Heart right ventricle (tissue), 16 donors: ENCODE measurements around the gene RCBTB2. TPM values are rescaled to one million over a fixed set of nuclear protein-coding genes. Genes with fewer than 3 reads are reported as not detected.

Source experiments
- ATAC-seq, 8 donors: fragments of 200-7000 bp; cut with Tn5 transposase; one replicate each; pipeline ENCODE4 v1.9.1; 2020; ENCODE audit warnings: mild to moderate bottlenecking in 8 of 8, moderate library complexity in 8 of 8, moderate number of reproducible peaks in 1 of 8
- DNase-seq, 2 donors: peaks; one replicate each; pipeline ENCODE4 v3.0.0-alpha.2; 2020
- H3K27ac ChIP-seq, 10 donors: fragments of 200-600 bp; sonication (generic) in 2 of 10; one replicate each; pipeline versions ENCODE4 v1.5.0 to v1.8.0; 2020 to 2022; ENCODE audit warnings: mild to moderate bottlenecking in 3 of 10
- H3K27me3 ChIP-seq, 7 donors: fragments of 200-600 bp; one replicate each; pipeline ENCODE4 v1.8.0; 2021 to 2022; ENCODE audit warnings: mild to moderate bottlenecking in 2 of 7
- H3K36me3 ChIP-seq, 9 donors: fragments of 200-600 bp; sonication (generic) in 1 of 9; one replicate each; pipeline versions ENCODE4 v1.5.0 to v1.8.0; 2020 to 2022; ENCODE audit warnings: mild to moderate bottlenecking in 2 of 9
- H3K4me1 ChIP-seq, 9 donors: fragments of 200-600 bp; sonication (generic) in 1 of 9; one replicate each; pipeline versions ENCODE4 v1.5.0 to v1.8.0; 2020 to 2022; ENCODE audit warnings: mild to moderate bottlenecking in 4 of 9
- H3K4me3 ChIP-seq, 10 donors: fragments of 200-600 bp; sonication (generic) in 2 of 10; one replicate each; pipeline versions ENCODE4 v1.5.0 to v1.8.0; 2020 to 2022; ENCODE audit warnings: mild to moderate bottlenecking in 7 of 10, moderate library complexity in 2 of 10
- H3K9me3 ChIP-seq, 11 donors: fragments of 200-600 bp in 10 of 11; sonication (generic) in 2 of 11; one replicate each; pipeline versions ENCODE4 v1.5.0 to v1.8.0; 2013 to 2022; ENCODE audit warnings: mild to moderate bottlenecking in 2 of 11, control low read depth in 1 of 11, moderate library complexity in 1 of 11
- CTCF ChIP-seq, 9 donors: fragments of 200-600 bp; sonication (generic) in 2 of 9; IDR thresholded peaks; one replicate each; pipeline versions ENCODE4 v1.5.0 to v1.8.0; 2021 to 2022; ENCODE audit warnings: antibody characterized with exemption in 9 of 9, mild to moderate bottlenecking in 5 of 9, moderate library complexity in 1 of 9
- WGBS, 2 donors: extraction: QIAGEN DNeasy Blood & Tissue Kit; methylation state at CpG; one replicate each; pipeline ENCODE4 v1.1.7; 2013; ENCODE audit warnings: inconsistent platforms in 1 of 2; 5-methylcytosine and 5-hydroxymethylcytosine counted together
- intact Hi-C, 10 donors: fragments of 100-400 bp; cut with DNase I; formaldehyde crosslinking; loops; one replicate each; pipeline versions ENCODE4 v1.11.1 to v1.14.2; 2022
- polyA plus RNA-seq, 2 donors: library from polyadenylated mRNA; stranded (reverse); fragments of 200-250 nt; gene quantifications; one replicate each; pipeline ENCODE4 v1.2.3, GENCODE V29; 2013
- total RNA-seq, 10 donors: library from RNA; stranded (reverse); fragmentation: NEBNext Ultra II Directional in 3 of 10; extraction: Animal tissue kit (Norgen Biotek cat#: 25700) in 3 of 10; gene quantifications; one replicate each; pipeline versions ENCODE4 v1.2.1 to v1.2.4, GENCODE V29; 2021 to 2023
- donor health status: Arrhythmogenic right ventricular cardiomyopathy.
- donor health status: ischemic (EF 13 %, LVEDD 7.1; RV severe dilation, severe dysfunction).
- donor health status: healthy with polysubstance abuse.
- donor health status: DM: no; HTN: yes; CAD: no.
- donor health status: DM: no; HTN: no; CAD: no.
- donor health status: ischemic (EF 25% LVEDD 6.9; RV normal size, moderate dysfunction).
- donor health status: ischemic (EF 25% LVEDD 5.7; RV mildly dilated, moderate dysfunction).
- donor health status: healthy.
- donor health status: DM: yes; HTN: yes; CAD: no.
- donor health status: Ischemic cardiomyopathy.
- donor health status: ischemic (EF 35%, LVEDD 5.7; RV mildly dilated, moderate dysfunction).
- donor health status: nonischemic (EF 11% LVEDD 7.7; RV severe dilation, severe dysfunction).
- donor health status: DM: yes; HTN: yes; CAD: no.
- donor health status: PGD.
- donor health status: ischemic (EF 29% LVEDD 5.4; RV normal size, mild dysfunction).
- donor health status: nonischemic (EF 23%, LVEDD 6.1; RV moderate dilation, normal function).

The RCBTB2 gene
- total and polyA plus RNA-seq, 12 donors, result 4.9 to 22.9 (median 12.2) TPM

GRCh38 chr13:48505597-48506091 is 27.2 kb downstream of the RCBTB2 start:
- intact Hi-C loops, result loop anchor here in 5 of 10 donors (5.0 to 10.0 kb wide), 6 partner anchors 61 to 381 kb away; no protein-coding TSS in a partner anchor
- Histone ChIP-seq H3K36me3 (peaks cover 0 to 26% (median 4%) of the 10 kb centered on the region in 9 donors), H3K27ac (peak overlapping the region; percentile 47 to 92 (median 75)), H3K27me3 (no peaks in the 10 kb centered on the region), H3K4me3 (peak overlapping the region in 5 of 10 donors; percentile 6 to 29 (median 20)), H3K4me1 (peaks cover 0 to 77% (median 34%) of the 10 kb centered on the region in 9 donors), H3K9me3 (no peaks in the 10 kb centered on the region)
- 56 to 64% methylated on average over 11 of the region's 11 CpGs for WGBS, 2 donors
- no peak for TF ChIP-seq CTCF (IDR thresholded peaks at IDR 0.05)
- ATAC-seq (peak; percentile 57 to 89 (median 84)), DNase-seq (peak in 1 of 2 donors; percentile 68)

GRCh38 chr13:48505012-48505411 is 27.9 kb downstream of the RCBTB2 start:
- ATAC-seq (no peak), DNase-seq (no peak)
- intact Hi-C loops, result loop anchor here in 5 of 10 donors (5.0 to 10.0 kb wide), 6 partner anchors 60 to 380 kb away; no protein-coding TSS in a partner anchor
- 84 to 85% methylated on average over 4 of the region's 4 CpGs for WGBS, 2 donors
- Histone ChIP-seq H3K27me3 (no peaks in the 10 kb centered on the region), H3K9me3 (no peaks in the 10 kb centered on the region), H3K4me1 (peaks cover 0 to 76% (median 27%) of the 10 kb centered on the region in 9 donors), H3K27ac (peak overlapping the region in 9 of 10 donors; percentile 66 to 92 (median 76)), H3K36me3 (peaks cover 0 to 26% (median 6%) of the 10 kb centered on the region in 9 donors), H3K4me3 (no peak overlapping the region)
- no peak for TF ChIP-seq CTCF (IDR thresholded peaks at IDR 0.05)

- peaks cover 0 to 75% (median 23%) of the 10 kb centered on the region in 9 donors for H3K4me1 ChIP-seq
- peaks cover 0 to 30% (median 6%) of the 10 kb centered on the region in 9 donors for H3K36me3 ChIP-seq
- no peaks in the 10 kb centered on the region for H3K27me3 ChIP-seq
- no peak overlapping the region for H3K4me3 ChIP-seq
- 87 to 89% methylated on average over 8 of the region's 8 CpGs for WGBS, 2 donors
- no peak for TF ChIP-seq CTCF (IDR thresholded peaks at IDR 0.05)
- peak overlapping the region in 9 of 10 donors; percentile 66 to 92 (median 76) for H3K27ac ChIP-seq
- intact Hi-C loops, result loop anchor here in 5 of 10 donors (5.0 to 10.0 kb wide), 6 partner anchors 60 to 380 kb away; no protein-coding TSS in a partner anchor
- ATAC-seq (no peak), DNase-seq (no peak)
- no peaks in the 10 kb centered on the region for H3K9me3 ChIP-seq
Measured at GRCh38 chr13:48504606-48505005, 28.3 kb downstream of the RCBTB2 start.

GRCh38 chr13:48502601-48503319 is 30.1 kb downstream of the RCBTB2 start:
- Histone ChIP-seq H3K27ac (peak overlapping the region in 1 of 10 donors; percentile 81), H3K27me3 (no peaks in the 10 kb centered on the region), H3K9me3 (no peaks in the 10 kb centered on the region), H3K4me3 (no peak overlapping the region), H3K4me1 (peaks cover 0 to 67% (median 22%) of the 10 kb centered on the region in 9 donors), H3K36me3 (peaks cover 0 to 43% (median 6%) of the 10 kb centered on the region in 9 donors)
- TF ChIP-seq CTCF (IDR thresholded peaks at IDR 0.05), result no peak
- intact Hi-C loops, result loop anchor here in 4 of 10 donors (10.0 kb wide), 5 partner anchors 58 to 378 kb away; no protein-coding TSS in a partner anchor
- ATAC-seq (no peak), DNase-seq (no peak)
- WGBS, 2 donors, result 92 to 94% methylated on average over 19 of the region's 19 CpGs
